ENCODE results near the gene ZFYVE21. TPM values are rescaled to one million over a fixed set of nuclear protein-coding genes. Genes with fewer than 3 reads are reported as not detected.

ZFYVE21 gene
- polyA plus RNA-seq, 1 donor: 54.0 TPM

- no peak for DNase-seq
Observed at GRCh38 chr14:103721334-103722120, 5.9 kb downstream of the ZFYVE21 start.

GRCh38 chr14:103723748-103724081 lies 8.1 kb downstream of the ZFYVE21 start:
- DNase-seq: no peak

DNA sequence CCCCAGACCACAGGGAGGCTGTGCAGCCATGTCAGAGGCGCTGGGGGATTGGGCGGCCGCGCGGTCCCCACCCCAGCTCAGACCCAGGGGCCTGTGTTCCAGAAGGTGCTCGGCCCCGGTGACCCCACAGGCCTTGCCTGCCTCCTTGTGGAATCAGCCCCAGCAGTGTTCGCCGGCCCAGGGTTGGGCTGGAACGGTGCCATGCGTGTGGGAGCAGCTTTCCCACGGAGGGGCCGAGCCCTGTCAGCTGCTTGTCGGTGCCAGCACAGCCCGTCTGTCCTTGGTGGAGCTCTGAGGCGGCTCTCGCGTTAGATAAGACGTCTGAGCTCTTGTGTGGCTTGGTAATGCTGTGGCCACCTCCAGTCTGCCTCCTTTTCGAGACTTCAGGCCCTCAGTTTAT lies 8.5 kb downstream of the ZFYVE21 start:
- no peak for DNase-seq

DNA sequence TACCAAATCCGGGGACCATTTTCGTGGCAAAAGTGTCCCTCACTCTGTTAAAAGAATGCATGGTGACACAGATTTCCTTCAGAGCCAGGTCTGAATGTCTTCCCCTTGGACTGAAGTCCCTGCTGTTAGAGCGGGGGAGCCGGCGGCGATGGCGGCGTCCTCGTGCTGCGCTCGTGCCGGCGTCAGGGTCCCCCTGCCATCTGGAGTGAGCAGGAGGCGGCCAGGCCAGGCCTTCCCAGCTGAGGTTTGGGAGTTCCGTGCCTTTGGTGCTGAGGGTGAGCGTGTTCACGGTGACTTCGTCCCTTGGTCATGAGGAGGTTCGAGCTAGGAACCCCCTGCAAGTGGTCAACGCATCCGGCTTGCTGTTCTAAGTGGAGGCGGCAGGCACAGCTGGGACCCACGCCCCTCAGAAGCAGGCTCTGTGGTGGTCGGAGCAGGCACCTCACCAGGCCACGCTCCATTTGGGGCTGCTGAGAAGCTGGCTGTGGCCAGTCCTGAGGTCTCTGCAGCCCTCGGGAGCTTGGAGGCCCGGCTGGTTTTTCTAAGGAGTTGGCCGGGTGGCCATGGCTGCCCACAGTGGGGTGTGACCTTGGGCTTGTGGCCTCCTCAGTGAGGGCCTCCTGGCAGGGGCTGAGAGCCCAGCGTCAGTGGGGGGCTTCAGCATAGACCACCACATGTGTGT lies 9.5 kb downstream of the ZFYVE21 start:
- no peak for DNase-seq

GRCh38 chr14:103725739-103726395 lies 10.3 kb downstream of the ZFYVE21 start:
- DNase-seq: no peak

DNA sequence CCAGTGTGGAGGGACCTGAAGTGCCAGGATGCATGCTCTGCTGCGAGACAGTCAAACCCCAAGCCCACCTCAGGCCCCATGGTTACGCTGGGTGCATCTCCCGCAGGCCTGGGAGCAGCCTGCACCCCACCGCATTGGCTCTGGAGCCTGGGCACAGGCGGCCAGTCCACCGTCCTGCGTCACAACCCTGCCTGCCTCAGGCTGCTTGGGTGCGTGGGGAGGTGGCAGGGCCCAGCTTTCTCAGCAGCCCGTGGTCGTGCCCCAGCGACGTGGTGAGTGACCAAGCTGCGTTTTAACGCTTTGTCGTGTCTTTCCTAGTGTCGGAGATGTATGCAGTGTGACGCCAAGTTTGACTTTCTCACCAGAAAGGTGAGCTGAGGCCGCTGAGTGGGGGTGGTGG lies 10.9 kb downstream of the ZFYVE21 start:
- no peak for DNase-seq

DNA sequence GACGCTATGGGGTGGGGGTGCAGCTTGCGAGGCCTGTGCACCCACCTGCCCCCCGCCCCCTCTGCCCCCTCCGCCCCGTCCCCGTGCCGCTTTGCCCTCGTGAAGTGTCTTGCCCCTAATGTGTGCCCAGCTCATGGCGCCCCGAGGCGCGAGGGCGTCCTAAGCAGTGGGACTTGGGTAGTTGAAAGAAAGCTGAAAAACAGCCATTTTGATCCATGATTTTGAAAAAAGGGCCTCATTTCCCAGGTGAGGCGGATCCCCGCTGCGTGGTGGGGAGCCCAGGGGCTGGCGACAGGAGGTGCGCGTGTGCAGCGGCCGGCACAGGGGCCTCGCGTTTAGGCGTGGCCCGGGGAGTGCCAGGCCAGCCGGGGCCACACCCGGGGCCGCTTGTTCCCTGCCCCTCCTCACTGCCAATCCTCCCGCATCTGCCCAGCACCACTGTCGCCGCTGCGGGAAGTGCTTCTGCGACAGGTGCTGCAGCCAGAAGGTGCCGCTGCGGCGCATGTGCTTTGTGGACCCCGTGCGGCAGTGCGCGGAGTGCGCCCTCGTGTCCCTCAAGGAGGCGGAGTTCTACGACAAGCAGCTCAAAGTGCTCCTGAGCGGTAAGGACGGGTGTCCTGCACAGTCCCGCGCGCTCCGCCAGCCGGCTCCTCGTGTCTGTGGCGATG lies 11.8 kb downstream of the ZFYVE21 start:
- DNase-seq: no peak

DNA sequence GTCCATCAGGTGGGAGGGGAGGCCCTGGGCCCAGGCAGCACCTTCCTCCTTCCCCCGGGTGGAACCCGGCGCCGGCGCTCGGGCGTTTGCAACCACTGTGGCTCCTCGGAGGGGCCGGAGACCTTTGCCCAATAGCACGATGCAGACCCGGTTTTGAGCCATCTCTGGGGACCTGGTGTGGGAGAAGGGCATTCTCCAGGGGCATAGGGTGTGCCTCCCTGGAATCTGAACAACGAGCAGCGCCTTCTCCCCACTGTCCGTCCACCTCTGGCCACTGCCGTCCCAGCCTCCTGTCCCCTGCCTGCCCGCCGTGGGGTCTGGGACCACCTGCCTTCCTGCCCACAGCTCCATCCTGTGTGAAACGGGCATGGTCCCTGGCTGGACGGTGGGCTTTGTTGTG lies 12.5 kb downstream of the ZFYVE21 start:
- DNase-seq: no peak

DNA sequence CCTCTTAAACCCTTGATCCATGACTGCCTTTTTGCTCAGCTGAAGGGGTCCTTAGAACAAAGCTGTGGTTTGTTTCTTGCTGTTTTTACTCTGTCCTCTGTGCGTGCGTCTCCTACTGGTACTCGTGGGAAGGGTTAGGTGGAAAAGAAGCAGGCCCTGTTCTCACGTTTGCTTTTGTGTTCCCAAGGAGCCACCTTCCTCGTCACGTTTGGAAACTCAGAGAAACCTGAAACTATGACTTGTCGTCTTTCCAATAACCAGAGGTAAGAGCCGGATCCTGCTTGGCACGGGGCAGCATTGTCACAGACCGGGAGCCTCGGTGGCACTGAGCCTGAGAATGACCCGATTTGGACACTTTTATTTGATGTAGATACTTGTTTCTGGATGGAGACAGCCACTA lies 13.1 kb downstream of the ZFYVE21 start:
- no peak for DNase-seq

DNA sequence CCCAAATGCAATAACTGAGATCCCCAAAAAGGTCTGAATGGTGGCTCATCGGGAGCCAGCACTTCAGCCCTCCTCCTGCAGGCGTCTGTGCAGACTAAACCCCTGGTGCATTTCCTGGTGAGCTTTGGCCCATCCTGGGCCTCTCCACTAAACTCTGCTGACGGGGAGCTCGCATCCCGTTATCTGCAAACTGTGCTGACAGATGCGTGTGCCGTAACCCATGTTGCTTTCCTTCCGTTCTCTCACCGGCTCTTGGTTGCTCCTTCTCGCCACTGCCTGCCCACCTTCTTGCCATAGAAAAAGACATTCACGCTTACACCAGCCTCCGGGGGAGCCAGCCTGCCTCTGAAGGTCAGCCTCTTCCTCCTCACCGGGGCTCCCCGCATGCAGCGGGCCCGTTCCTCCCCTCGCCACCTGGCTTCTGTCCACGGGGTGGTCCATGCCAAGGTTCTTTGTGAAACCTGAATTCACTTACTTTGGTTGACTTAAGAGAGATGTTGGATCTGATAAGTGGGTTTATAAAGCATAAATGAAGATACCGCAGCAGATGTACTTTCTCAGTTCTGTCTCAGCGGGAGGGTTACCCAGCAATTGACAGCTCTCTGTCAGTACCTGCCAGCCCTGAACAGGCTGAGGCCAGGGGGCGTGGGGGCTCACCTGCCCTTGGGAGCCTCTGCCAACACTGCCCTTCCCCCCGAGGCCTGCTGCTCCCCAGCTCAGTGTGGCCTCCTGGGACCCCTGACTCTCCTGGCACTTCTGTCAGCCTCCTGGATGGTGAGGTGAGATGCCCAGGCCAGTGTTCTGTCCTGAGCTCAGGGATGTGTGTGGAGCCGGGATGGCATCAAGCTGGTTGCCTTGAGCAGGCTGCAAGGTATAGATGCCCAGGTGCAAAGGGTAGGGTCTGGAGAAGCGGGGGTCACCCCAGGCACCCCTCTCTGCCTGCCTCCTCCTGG lies 14.2 kb downstream of the ZFYVE21 start:
- DNase-seq: no peak

GRCh38 chr14:103730490-103731035 lies 15.0 kb downstream of the ZFYVE21 start:
- DNase-seq: no peak

GRCh38 chr14:103731481-103731880 lies 15.9 kb downstream of the ZFYVE21 start:
- no peak for DNase-seq

GRCh38 chr14:103731916-103732867 lies 16.6 kb downstream of the ZFYVE21 start:
- no peak for DNase-seq

GRCh38 chr14:103732868-103733620 lies 17.4 kb downstream of the ZFYVE21 start:
- DNase-seq: no peak

GRCh38 chr14:103733651-103734050 lies 18.0 kb downstream of the ZFYVE21 start:
- DNase-seq: no peak

DNA sequence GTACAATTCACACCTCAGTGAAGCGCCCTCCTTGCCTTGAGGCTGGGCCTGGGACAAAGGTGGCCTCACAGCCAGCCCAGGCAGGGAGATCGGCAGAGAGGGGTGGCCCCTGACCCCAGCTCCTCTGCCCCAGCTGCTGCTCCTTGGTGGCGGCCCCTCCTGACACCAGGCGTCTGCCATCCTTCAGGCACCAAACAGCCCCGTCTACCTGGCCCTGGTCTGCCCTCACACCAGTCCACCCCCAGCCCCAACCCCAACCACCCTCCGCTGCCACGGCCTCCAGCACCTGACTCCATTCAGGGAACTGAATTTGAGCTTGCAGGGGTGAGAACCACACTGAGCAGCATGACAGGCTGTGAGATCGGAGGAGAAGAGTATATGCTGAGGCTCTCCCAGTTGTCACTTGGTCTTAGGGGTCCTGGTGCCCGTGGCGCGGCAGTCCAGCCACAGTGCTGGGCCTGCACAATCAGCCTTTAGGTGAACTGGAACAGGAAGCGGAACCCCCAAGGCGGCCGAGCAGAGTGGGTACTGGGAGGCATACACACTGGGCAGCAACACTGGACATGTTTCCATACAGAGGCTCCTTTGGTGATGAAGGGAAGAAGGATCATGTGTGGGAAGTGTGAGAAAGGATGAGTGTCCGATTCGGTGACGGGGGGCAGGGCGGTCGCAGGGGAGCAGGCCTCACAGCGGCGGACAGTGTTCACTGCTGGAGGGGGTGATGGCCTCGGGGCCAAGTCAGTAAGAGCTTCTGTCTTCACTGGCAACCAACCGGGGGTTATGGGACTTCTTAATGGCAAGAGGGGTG lies 18.7 kb downstream of the ZFYVE21 start:
- no peak for DNase-seq

GRCh38 chr14:103735022-103735421 lies 19.4 kb downstream of the ZFYVE21 start:
- no peak for DNase-seq

DNA sequence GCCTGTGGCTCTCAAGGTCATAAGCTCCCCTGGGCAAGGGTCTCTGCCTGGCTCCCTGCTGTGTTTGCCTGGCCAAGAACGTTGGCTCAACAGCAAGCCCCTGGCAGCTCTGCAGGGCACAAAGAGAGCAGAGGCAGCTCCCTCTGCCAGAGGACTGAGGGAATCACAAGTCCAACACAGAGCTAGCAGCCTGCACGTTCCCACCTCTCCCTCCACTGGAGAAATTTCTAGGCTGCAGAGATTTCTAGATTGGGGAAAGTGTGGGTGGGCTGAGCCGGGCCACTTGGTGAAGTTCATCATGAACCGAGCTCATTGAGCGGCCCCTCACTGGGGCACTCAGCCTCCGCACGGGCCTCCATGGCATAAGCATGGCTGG lies 19.8 kb downstream of the ZFYVE21 start:
- DNase-seq: no peak

All from left kidney (tissue), 2 donors.